Stimulated activated CD8-positive, alpha-beta memory T cell treated with anti-CD3 and anti-CD28 coated beads, Interleukin-4, amount 100 ng/mL, for 1 hour (primary cell): ENCODE measurements around the gene ETFA.

ENCODE experiments used
- DNase-seq, 2 donors: peaks; one replicate each; pipeline ENCODE4 v3.0.0-alpha.2; 2020; ENCODE audit warnings: low read depth in 2 of 2, low spot score in 1 of 2

The ETFA gene

GRCh38 chr15:76176487-76177085 lies 134.7 kb downstream of the ETFA start:
- DNase-seq, result no peak

GRCh38 chr15:76176059-76176458 lies 135.2 kb downstream of the ETFA start:
- no peak for DNase-seq

GRCh38 chr15:76175442-76175841 lies 135.8 kb downstream of the ETFA start:
- DNase-seq, result no peak

- DNase-seq, result no peak
These were observed 136.6 kb downstream of the ETFA start for GRCh38 chr15:76174654-76175053.

GRCh38 chr15:76173317-76173834 lies 137.9 kb downstream of the ETFA start:
- DNase-seq, result no peak

GRCh38 chr15:76172782-76173181 lies 138.5 kb downstream of the ETFA start:
- no peak for DNase-seq

GRCh38 chr15:76169911-76170800 lies 141.1 kb downstream of the ETFA start:
- DNase-seq, result no peak

GRCh38 chr15:76169018-76169417 lies 142.3 kb downstream of the ETFA start:
- DNase-seq, result no peak

GRCh38 chr15:76168237-76168984 lies 142.9 kb downstream of the ETFA start:
- no peak for DNase-seq

GRCh38 chr15:76165951-76166350 lies 145.3 kb downstream of the ETFA start:
- no peak for DNase-seq
